22Rv1 (cell line): ENCODE results near the gene CRX.

Experiments used
- ZFX ChIP-seq: fragments of 450-650 bp; IDR thresholded peaks from 2 replicates; pipeline ENCODE4 v1.6.1; 2017; ENCODE audit warnings: antibody characterized with exemption, borderline replicate concordance
- TF ChIP-seq, protein P1 (sequence below): fragments of 450-650 bp; IDR thresholded peaks from 2 replicates; pipeline ENCODE4 v1.5.1; 2017; ENCODE audit warnings: mild to moderate bottlenecking

DNA sequence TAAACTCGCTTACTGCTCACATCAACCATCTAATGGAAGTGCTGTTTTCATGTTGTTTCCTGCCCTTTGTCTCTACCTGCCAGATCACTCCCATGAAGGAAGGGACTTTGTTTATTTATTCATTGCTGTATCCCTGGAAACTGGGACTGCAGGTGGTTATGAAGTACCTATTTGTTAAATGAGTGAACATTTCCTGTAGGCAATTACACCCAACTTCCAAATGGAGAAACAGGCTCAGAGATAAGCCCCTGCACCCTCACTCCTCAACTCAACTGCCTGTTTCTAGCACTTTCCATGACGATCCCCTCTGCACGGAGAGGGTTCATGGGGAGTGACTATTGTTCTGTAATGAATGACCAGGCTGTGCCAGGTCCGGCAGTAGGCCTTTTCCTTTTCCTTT lies 45.2 kb upstream of the CRX start:
- TF ChIP-seq, protein P1, sequence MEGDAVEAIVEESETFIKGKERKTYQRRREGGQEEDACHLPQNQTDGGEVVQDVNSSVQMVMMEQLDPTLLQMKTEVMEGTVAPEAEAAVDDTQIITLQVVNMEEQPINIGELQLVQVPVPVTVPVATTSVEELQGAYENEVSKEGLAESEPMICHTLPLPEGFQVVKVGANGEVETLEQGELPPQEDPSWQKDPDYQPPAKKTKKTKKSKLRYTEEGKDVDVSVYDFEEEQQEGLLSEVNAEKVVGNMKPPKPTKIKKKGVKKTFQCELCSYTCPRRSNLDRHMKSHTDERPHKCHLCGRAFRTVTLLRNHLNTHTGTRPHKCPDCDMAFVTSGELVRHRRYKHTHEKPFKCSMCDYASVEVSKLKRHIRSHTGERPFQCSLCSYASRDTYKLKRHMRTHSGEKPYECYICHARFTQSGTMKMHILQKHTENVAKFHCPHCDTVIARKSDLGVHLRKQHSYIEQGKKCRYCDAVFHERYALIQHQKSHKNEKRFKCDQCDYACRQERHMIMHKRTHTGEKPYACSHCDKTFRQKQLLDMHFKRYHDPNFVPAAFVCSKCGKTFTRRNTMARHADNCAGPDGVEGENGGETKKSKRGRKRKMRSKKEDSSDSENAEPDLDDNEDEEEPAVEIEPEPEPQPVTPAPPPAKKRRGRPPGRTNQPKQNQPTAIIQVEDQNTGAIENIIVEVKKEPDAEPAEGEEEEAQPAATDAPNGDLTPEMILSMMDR: no peak
- no peak for TF ChIP-seq ZFX
